H9 (cell line): ENCODE measurements around the gene HNF4A. TPM values are rescaled to one million over a fixed set of nuclear protein-coding genes. Genes with fewer than 3 reads are reported as not detected.
A peak's percentile ranks its signal among the peaks of the same experiment; 100 is the strongest.

Experiments
- DNase-seq: peaks from one replicate; pipeline ENCODE4 v3.0.0-alpha.2; 2017
- H2AFZ ChIP-seq: one replicate; pipeline ENCODE4 v1.6.1; 2013; ENCODE audit warnings: mild to moderate bottlenecking, low read length, control low read depth, moderate library complexity
- H2AK5ac ChIP-seq: 2 replicates; pipeline ENCODE4 v1.6.1; 2013; ENCODE audit warnings: low read length, control low read depth, mixed read lengths; ENCODE audit not compliant: insufficient read length
- H2BK120ac ChIP-seq: one replicate; pipeline ENCODE4 v1.6.1; 2013; ENCODE audit warnings: low read depth, mild to moderate bottlenecking, low read length, control low read depth, inconsistent platforms; ENCODE audit not compliant: poor library complexity, severe bottlenecking
- H2BK12ac ChIP-seq: 2 replicates; pipeline ENCODE4 v1.6.1; 2013; ENCODE audit warnings: low read length, control low read depth, mixed read lengths, low read depth; ENCODE audit not compliant: insufficient read length
- H2BK15ac ChIP-seq: 2 replicates; pipeline ENCODE4 v1.6.1; 2013; ENCODE audit warnings: low read depth, low read length, control low read depth
- H2BK20ac ChIP-seq: one replicate; pipeline ENCODE4 v1.6.1; 2013; ENCODE audit warnings: low read depth, mild to moderate bottlenecking, low read length, control low read depth, inconsistent platforms; ENCODE audit not compliant: poor library complexity, severe bottlenecking
- H2BK5ac ChIP-seq: 2 replicates; pipeline ENCODE4 v1.6.1; 2013; ENCODE audit warnings: low read length, control low read depth, mixed read lengths; ENCODE audit not compliant: insufficient read length
- H3K14ac ChIP-seq: 2 replicates; pipeline ENCODE4 v1.6.1; 2013; ENCODE audit warnings: low read length, control low read depth; ENCODE audit not compliant: insufficient read depth
- H3K18ac ChIP-seq: 2 replicates; pipeline ENCODE4 v1.6.1; 2013; ENCODE audit warnings: low read depth, mild to moderate bottlenecking, mixed read lengths, low read length, control low read depth; ENCODE audit not compliant: insufficient read length
- H3K23ac ChIP-seq: 2 replicates; pipeline ENCODE4 v1.6.1; 2013; ENCODE audit warnings: low read length, control low read depth, mixed read lengths, low read depth; ENCODE audit not compliant: insufficient read length
- H3K23me2 ChIP-seq: 2 replicates; pipeline ENCODE4 v1.6.1; 2013; ENCODE audit warnings: low read depth, mild to moderate bottlenecking, mixed read lengths, low read length, control low read depth; ENCODE audit not compliant: insufficient read length, poor library complexity, severe bottlenecking
- H3K27ac ChIP-seq: 2 replicates; pipeline ENCODE4 v1.5.1; 2013; ENCODE audit warnings: low read length, control low read depth, mixed read lengths, low read depth; ENCODE audit not compliant: insufficient read length
- H3K27me3 ChIP-seq: 2 replicates; pipeline ENCODE4 v1.6.1; 2013; ENCODE audit warnings: low read length, control low read depth, inconsistent platforms; ENCODE audit not compliant: insufficient read depth
- H3K4ac ChIP-seq: 2 replicates; pipeline ENCODE4 v1.6.1; 2013; ENCODE audit warnings: low read depth, mild to moderate bottlenecking, control low read depth, inconsistent platforms, low read length, moderate library complexity
- H3K4me1 ChIP-seq: 2 replicates; pipeline ENCODE4 v1.6.1; 2013; ENCODE audit warnings: low read length, control low read depth, inconsistent platforms; ENCODE audit not compliant: insufficient read depth
- H3K4me2 ChIP-seq: 2 replicates; pipeline ENCODE4 v1.6.1; 2013; ENCODE audit warnings: low read length, control low read depth, mixed read lengths; ENCODE audit not compliant: insufficient read length, insufficient read depth
- H3K56ac ChIP-seq: 2 replicates; pipeline ENCODE4 v1.6.1; 2013; ENCODE audit warnings: low read depth, mild to moderate bottlenecking, mixed read lengths, low read length, control low read depth; ENCODE audit not compliant: insufficient read length
- H3K79me1 ChIP-seq: 2 replicates; pipeline ENCODE4 v1.6.1; 2013; ENCODE audit warnings: low read depth, mild to moderate bottlenecking, moderate library complexity, low read length, control low read depth, inconsistent platforms; ENCODE audit not compliant: insufficient read depth, poor library complexity, severe bottlenecking
- H3K79me2 ChIP-seq: 2 replicates; pipeline ENCODE4 v1.6.1; 2013; ENCODE audit warnings: low read length, control low read depth, inconsistent platforms; ENCODE audit not compliant: insufficient read depth
- H3K9ac ChIP-seq: 2 replicates; pipeline ENCODE4 v1.6.1; 2013; ENCODE audit warnings: low read length, control low read depth, mixed read lengths; ENCODE audit not compliant: insufficient read length; ENCODE audit errors: extremely low read depth
- H3K9me3 ChIP-seq: one replicate; pipeline ENCODE4 v1.6.1; 2013; ENCODE audit warnings: low read depth, low read length, inconsistent platforms; ENCODE audit not compliant: control insufficient read depth
- H3T11ph ChIP-seq: one replicate; pipeline ENCODE4 v1.6.1; 2013; ENCODE audit warnings: mild to moderate bottlenecking, low read length, control low read depth, inconsistent platforms
- H4K20me1 ChIP-seq: one replicate; pipeline ENCODE4 v1.6.1; 2013; ENCODE audit not compliant: control insufficient read depth, insufficient read length, insufficient read depth
- H4K5ac ChIP-seq: 2 replicates; pipeline ENCODE4 v1.6.1; 2013; ENCODE audit warnings: low read depth, mild to moderate bottlenecking, mixed read lengths, low read length, control low read depth; ENCODE audit not compliant: insufficient read length
- H4K8ac ChIP-seq: replicated peaks from 2 replicates; pipeline ENCODE4 v1.6.1; 2013; ENCODE audit warnings: low read length, control low read depth, mixed read lengths, low read depth; ENCODE audit not compliant: insufficient read length
- H4K91ac ChIP-seq: 2 replicates; pipeline ENCODE4 v1.6.1; 2013; ENCODE audit warnings: low read depth, mild to moderate bottlenecking, moderate library complexity, mixed read lengths, low read length, control low read depth; ENCODE audit not compliant: insufficient read length
- H3K27ac Mint-ChIP-seq, 3 experiments: 2 replicates in 2 of 3; 3 replicates in 1 of 3; pipeline ENCODE4 v1.8.0; 2020 to 2021; ENCODE audit warnings: mixed read lengths in 3 of 3, mild to moderate bottlenecking in 1 of 3, moderate library complexity in 1 of 3
- H3K27me3 Mint-ChIP-seq: 2 replicates; pipeline ENCODE4 v1.8.0; 2021; ENCODE audit warnings: low read depth, mild to moderate bottlenecking, moderate library complexity, mixed read lengths
- H3K36me3 Mint-ChIP-seq, 3 experiments: 2 replicates in 2 of 3; 3 replicates in 1 of 3; pipeline ENCODE4 v1.8.0; 2020 to 2021; ENCODE audit warnings: low read depth in 3 of 3, mixed read lengths in 3 of 3; ENCODE audit not compliant: insufficient read depth in 1 of 3
- H3K4me1 Mint-ChIP-seq, 2 experiments: 2 replicates each; pipeline ENCODE4 v1.8.0; 2020; ENCODE audit warnings: mixed read lengths in 2 of 2
- H3K4me3 Mint-ChIP-seq, 2 experiments: 2 replicates in 1 of 2; 3 replicates in 1 of 2; pipeline ENCODE4 v1.8.0; 2020 to 2021; ENCODE audit warnings: mild to moderate bottlenecking in 2 of 2, mixed read lengths in 2 of 2, moderate library complexity in 1 of 2
- H3K9me3 Mint-ChIP-seq, 2 experiments: 2 replicates in 1 of 2; 3 replicates in 1 of 2; pipeline ENCODE4 v1.8.0; 2020; ENCODE audit warnings: mild to moderate bottlenecking in 2 of 2, mixed read lengths in 2 of 2, moderate library complexity in 1 of 2
- WGBS: extraction: QIAGEN DNeasy Blood & Tissue Kit; methylation state at CpG from one replicate; pipeline ENCODE4 v1.1.7; 2013; ENCODE audit warnings: missing lambda C conversion rate, low lambda C conversion rate, mixed read lengths; ENCODE audit not compliant: insufficient read length; ENCODE audit errors: extremely low coverage; 5-methylcytosine and 5-hydroxymethylcytosine counted together
- total RNA-seq: library from RNA; stranded (reverse); gene quantifications from 2 replicates; pipeline ENCODE4 v1.2.1, GENCODE V29; 2021
- TF ChIP-seq, protein P1 (sequence below): fragments of 200-600 bp; sonication (generic); conservative IDR thresholded peaks from 3 replicates; pipeline ENCODE4 v1.8.0; 2021; ENCODE audit warnings: antibody characterized with exemption, mild to moderate bottlenecking

The HNF4A gene
- total RNA-seq, 1 experiment from 2014 or later = not detected

DNA sequence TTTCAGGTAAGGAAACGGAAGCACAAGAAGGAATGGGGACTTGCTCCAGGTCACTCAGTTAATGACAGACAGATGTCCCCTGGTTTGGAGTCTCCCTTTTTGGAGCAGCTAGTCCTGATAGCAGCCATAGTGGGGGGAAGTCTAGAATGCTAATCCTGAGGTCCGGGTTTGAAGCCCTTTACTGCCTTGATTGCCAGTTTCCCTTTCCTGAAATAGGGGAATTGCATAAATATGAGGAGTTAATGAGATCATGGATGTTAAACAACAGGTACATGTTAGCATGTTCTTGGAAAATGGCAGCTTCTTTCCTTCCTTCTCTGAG, 119.8 kb downstream of the HNF4A start:
- Histone ChIP-seq H3K79me1 (no peaks in the 10 kb centered on the region), H3K9ac (no peak overlapping the region), H2BK15ac (no peak overlapping the region), H2BK20ac (no peak overlapping the region), H2BK120ac (no peak overlapping the region), H3K14ac (no peak overlapping the region), H4K91ac (no peak overlapping the region), H4K5ac (no peak overlapping the region), H4K8ac (no peak overlapping the region), H2BK5ac (no peak overlapping the region), H4K20me1 (no peaks in the 10 kb centered on the region), H3K4me2 (peak overlapping the region; percentile 83), H3K27me3 (no peaks in the 10 kb centered on the region), H3K79me2 (no peaks in the 10 kb centered on the region), H3K4ac (no peak overlapping the region), H3K56ac (no peak overlapping the region), H3K23ac (no peak overlapping the region), H2AK5ac (no peak overlapping the region), H3K23me2 (no peaks in the 10 kb centered on the region), H2AFZ (peak overlapping the region; percentile 1), H3T11ph (no peak overlapping the region), H3K9me3 (no peaks in the 10 kb centered on the region), H3K27ac (no peak overlapping the region), H3K18ac (no peak overlapping the region), H3K4me1 (peaks cover 3% of the 10 kb centered on the region; the same call in 1 of the 2 replicates), H2BK12ac (no peak overlapping the region)
- Mint-ChIP-seq H3K27ac (peak overlapping the region in 1 of 3 experiments; percentile 90; a peak in 2 of 7 replicates), H3K4me3 (peak overlapping the region; percentile 91 to 95), H3K36me3 (peaks cover 1 to 3% (median 2%) of the 10 kb centered on the region in 3 experiments; a peak in 4 of 7 replicates), H3K4me1 (peaks cover 16 to 18% of the 10 kb centered on the region in 2 experiments), H3K27me3 (peaks cover 5% of the 10 kb centered on the region), H3K9me3 (no peaks in the 10 kb centered on the region)
- TF ChIP-seq, protein P1, sequence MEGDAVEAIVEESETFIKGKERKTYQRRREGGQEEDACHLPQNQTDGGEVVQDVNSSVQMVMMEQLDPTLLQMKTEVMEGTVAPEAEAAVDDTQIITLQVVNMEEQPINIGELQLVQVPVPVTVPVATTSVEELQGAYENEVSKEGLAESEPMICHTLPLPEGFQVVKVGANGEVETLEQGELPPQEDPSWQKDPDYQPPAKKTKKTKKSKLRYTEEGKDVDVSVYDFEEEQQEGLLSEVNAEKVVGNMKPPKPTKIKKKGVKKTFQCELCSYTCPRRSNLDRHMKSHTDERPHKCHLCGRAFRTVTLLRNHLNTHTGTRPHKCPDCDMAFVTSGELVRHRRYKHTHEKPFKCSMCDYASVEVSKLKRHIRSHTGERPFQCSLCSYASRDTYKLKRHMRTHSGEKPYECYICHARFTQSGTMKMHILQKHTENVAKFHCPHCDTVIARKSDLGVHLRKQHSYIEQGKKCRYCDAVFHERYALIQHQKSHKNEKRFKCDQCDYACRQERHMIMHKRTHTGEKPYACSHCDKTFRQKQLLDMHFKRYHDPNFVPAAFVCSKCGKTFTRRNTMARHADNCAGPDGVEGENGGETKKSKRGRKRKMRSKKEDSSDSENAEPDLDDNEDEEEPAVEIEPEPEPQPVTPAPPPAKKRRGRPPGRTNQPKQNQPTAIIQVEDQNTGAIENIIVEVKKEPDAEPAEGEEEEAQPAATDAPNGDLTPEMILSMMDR = no peak
- no peak for DNase-seq
- WGBS = no CpG with 5 or more reads among the region's 2 CpGs
